Endothelial cell of umbilical vein (primary cell): ENCODE results near the gene PGGT1B. TPM values are rescaled to one million over a fixed set of nuclear protein-coding genes. Genes with fewer than 3 reads are reported as not detected.

Source experiments
- BruUV-seq: library from RNA; stranded (reverse); fragments of 400-500 nt; replicated peaks from 2 replicates; lab custom pipeline; 2021; lab: Mats Ljungman, UMichigan
- CTCF ChIA-PET: fragments of 300-600, 350-600 bp; sonication (Branson Sonifier 250); formaldehyde crosslinking; loops from one replicate; lab custom pipeline; 2021; ENCODE audit warnings: antibody characterized with exemption, inconsistent platforms; lab: Charles Lee
- POLR2A ChIA-PET: fragments of 300-600, 350-600 bp; sonication (Branson Sonifier 250); formaldehyde crosslinking; loops from one replicate; lab custom pipeline; 2021; ENCODE audit warnings: antibody characterized with exemption, inconsistent platforms; lab: Charles Lee
- DNase-seq: peaks from one replicate; pipeline ENCODE4 v3.0.0-alpha.2; 2011; ENCODE audit warnings: low read depth, low spot score
- FAIRE-seq: peaks from 2 replicates; lab custom pipeline; 2011; peaks lifted over from hg19 to GRCh38; lab: Jason Lieb, UNC
- H2AFZ ChIP-seq: 2 replicates; pipeline ENCODE4 v1.6.0; 2012; ENCODE audit warnings: low read depth, low read length, control low read depth, inconsistent platforms
- H3K27ac ChIP-seq: 2 replicates; pipeline ENCODE4 v1.5.1; 2011; ENCODE audit warnings: low read depth, mild to moderate bottlenecking, control low read depth, low read length, moderate library complexity; ENCODE audit not compliant: insufficient read depth
- H3K27me3 ChIP-seq, 2 experiments: 2 replicates each; pipeline versions ENCODE4 v1.6.0 to v1.6.1; 2011; ENCODE audit warnings: low read length in 2 of 2, mixed read lengths in 1 of 2; ENCODE audit not compliant: control insufficient read depth in 2 of 2, insufficient read depth in 2 of 2
- H3K36me3 ChIP-seq, 2 experiments: 2 replicates in 1 of 2; 3 replicates in 1 of 2; pipeline ENCODE4 v1.5.1; 2011; ENCODE audit warnings: low read length in 2 of 2, mild to moderate bottlenecking in 1 of 2, moderate library complexity in 1 of 2; ENCODE audit not compliant: control insufficient read depth in 2 of 2, insufficient read depth in 2 of 2; ENCODE audit errors: extremely low read depth in 1 of 2
- H3K4me1 ChIP-seq: 3 replicates; pipeline ENCODE4 v1.5.1; 2011; ENCODE audit warnings: mild to moderate bottlenecking, low read length; ENCODE audit not compliant: control insufficient read depth, insufficient read depth; ENCODE audit errors: extremely low read depth
- H3K4me2 ChIP-seq: 2 replicates; pipeline ENCODE4 v1.6.1; 2011; ENCODE audit warnings: low read length, control low read depth, mixed read lengths; ENCODE audit not compliant: insufficient read depth
- H3K4me3 ChIP-seq, 3 experiments: fragments of 200-600 bp in 1 of 3; sonication (generic), shearing (Covaris generic) in 1 of 3; replicated peaks in 1 of 3; 2 replicates each; pipeline ENCODE4 v1.5.1; 2011 to 2016; ENCODE audit warnings: control low read depth in 3 of 3, low read length in 3 of 3, mild to moderate bottlenecking in 2 of 3, inconsistent platforms in 1 of 3, low read depth in 1 of 3, moderate library complexity in 1 of 3; ENCODE audit not compliant: insufficient read depth in 1 of 3
- H3K79me2 ChIP-seq: 2 replicates; pipeline ENCODE4 v1.6.0; 2012; ENCODE audit warnings: low read length, inconsistent platforms; ENCODE audit not compliant: control insufficient read depth, insufficient read depth
- H3K9ac ChIP-seq: replicated peaks from 2 replicates; pipeline ENCODE3; 2011; ENCODE audit warnings: low read length, control low read depth; ENCODE audit not compliant: insufficient read depth; ENCODE audit errors: extremely low read depth
- H3K9me1 ChIP-seq: replicated peaks from 3 replicates; pipeline ENCODE4 v1.6.0; 2011; ENCODE audit warnings: mild to moderate bottlenecking, low read length; ENCODE audit not compliant: control insufficient read depth, insufficient read depth; ENCODE audit errors: extremely low read depth
- H3K9me3 ChIP-seq: replicated peaks from 2 replicates; pipeline ENCODE4 v1.5.1; 2012; ENCODE audit warnings: low read length, inconsistent platforms; ENCODE audit not compliant: control insufficient read depth, insufficient read depth
- H4K20me1 ChIP-seq: replicated peaks from 2 replicates; pipeline ENCODE3; 2011; ENCODE audit warnings: mild to moderate bottlenecking, low read length; ENCODE audit not compliant: control insufficient read depth, insufficient read depth; ENCODE audit errors: extremely low read depth
- EZH2 ChIP-seq: IDR thresholded peaks from 2 replicates; pipeline ENCODE4 v1.6.1; 2012; ENCODE audit warnings: borderline replicate concordance, low read depth, mild to moderate bottlenecking, moderate library complexity, low read length, inconsistent platforms; ENCODE audit not compliant: severe bottlenecking
- FOS ChIP-seq: IDR thresholded peaks from 2 replicates; pipeline ENCODE4 v1.6.1; 2011; ENCODE audit warnings: mild to moderate bottlenecking, low read length, moderate library complexity, borderline replicate concordance; ENCODE audit not compliant: insufficient read depth
- GATA2 ChIP-seq: IDR thresholded peaks from 2 replicates; pipeline ENCODE4 v1.7.0; 2011; ENCODE audit warnings: low read depth, mild to moderate bottlenecking, moderate library complexity, mixed read lengths, low read length; ENCODE audit not compliant: insufficient read length, insufficient read depth
- JUN ChIP-seq: IDR thresholded peaks from 2 replicates; pipeline ENCODE4 v1.6.1; 2011; ENCODE audit warnings: borderline replicate concordance, low read depth; ENCODE audit not compliant: insufficient read length, insufficient read depth
- MAX ChIP-seq: IDR thresholded peaks from 2 replicates; pipeline ENCODE4 v1.6.1; 2011; ENCODE audit not compliant: insufficient read depth, insufficient read length
- MYC ChIP-seq: IDR thresholded peaks from one replicate; pipeline ENCODE4 v1.6.1; 2011; ENCODE audit warnings: mild to moderate bottlenecking, low read depth, low read length
- POLR2A ChIP-seq: IDR thresholded peaks from 2 replicates; pipeline ENCODE4 v1.6.1; 2012; ENCODE audit warnings: low read depth, mild to moderate bottlenecking, control low read depth, low read length
- POLR2AphosphoS5 ChIP-seq: IDR thresholded peaks from 2 replicates; pipeline ENCODE4 v1.6.1; 2012; ENCODE audit warnings: low read depth, mild to moderate bottlenecking, control low read depth, low read length, moderate library complexity; ENCODE audit not compliant: insufficient read depth
- dilution Hi-C: fragments of 300-500 bp; cut with MboI; formaldehyde crosslinking; loops from one replicate; pipeline ENCODE4 v1.15.0; 2019; ENCODE audit warnings: low sequenced_read_pairs; ENCODE audit not compliant: extremely low pct_ligation_motif_present
- intact Hi-C: fragments of 100-400 bp; cut with micrococcal nuclease; formaldehyde crosslinking; loops from one replicate; pipeline ENCODE4 v1.10.0; 2022
- polyA plus RNA-seq, 4 experiments: library from polyadenylated mRNA; depleted of rRNA in 3 of 4; stranded (reverse) in 3 of 4; unstranded in 1 of 4; fragments of >200 nt; gene quantifications; 2 replicates each; pipeline versions ENCODE4 v1.2.1 to v1.2.3, GENCODE V29; 2011 to 2012; ENCODE audit warnings: missing spikeins in 1 of 4
- total RNA-seq: library from RNA; stranded (reverse); gene quantifications from 2 replicates; pipeline ENCODE4 v1.2.3, GENCODE V29; 2021
- TF ChIP-seq, protein P1 (sequence below), 2 donors: IDR thresholded peaks; 1 replicate in 1 of 2; 2 replicates in 1 of 2; pipeline ENCODE4 v1.5.1; 2011; ENCODE audit warnings: low read length in 2 of 2, mild to moderate bottlenecking in 2 of 2, moderate library complexity in 2 of 2, control low read depth in 1 of 2, inconsistent platforms in 1 of 2, low read depth in 1 of 2; ENCODE audit not compliant: insufficient read depth in 1 of 2; ENCODE audit errors: extremely low read depth in 1 of 2

Gene PGGT1B
- total and polyA plus RNA-seq, 2 donors (not counting 3 experiments of a cell fraction or from before 2014, with no cell fraction given) = 2.6 to 42.3 TPM

DNA sequence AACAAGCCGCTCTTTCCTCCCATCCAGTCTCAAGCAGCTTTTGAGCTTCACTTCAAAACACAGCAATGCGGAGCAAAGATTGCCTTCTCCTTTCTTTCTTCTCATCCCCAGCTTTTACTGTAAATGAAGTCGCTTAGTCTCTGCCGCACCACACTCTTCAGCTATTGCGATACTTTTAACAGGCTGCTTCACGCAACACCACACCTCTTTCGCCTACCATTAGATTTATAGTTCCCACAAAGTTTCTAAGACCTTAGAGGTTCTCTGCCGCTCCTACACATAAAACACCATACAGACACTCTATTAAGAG lies 711 bp downstream of the PGGT1B start:
- Histone ChIP-seq H2AFZ (peak overlapping the region; percentile 95), H3K27ac (peak overlapping the region; percentile 64), H3K4me3 (peak overlapping the region; percentile 48 to 100 (median 100)), H3K27me3 (no peaks in the 10 kb centered on the region), H3K79me2 (peaks cover 55% of the 10 kb centered on the region), H3K9me1 (no peaks in the 10 kb centered on the region), H3K4me1 (peaks cover 15% of the 10 kb centered on the region), H3K9ac (peak overlapping the region; percentile 96), H3K9me3 (no peaks in the 10 kb centered on the region), H3K36me3 (peaks cover 0 to 5% of the 10 kb centered on the region in 2 experiments), H4K20me1 (peaks cover 5% of the 10 kb centered on the region), H3K4me2 (peak overlapping the region; percentile 100)
- intact Hi-C loops (loop anchor here (2.0 kb wide), 1 partner anchor 35 kb away; the partner anchor contains the start of gene CCDC112), dilution Hi-C loops (no loop called here)
- FAIRE-seq (no peak), DNase-seq (no peak)
- TSS peak; percentile 46 for BruUV-seq
- ChIA-PET POLR2A (no interaction called here), CTCF (interaction anchor here (1.0 to 1.6 kb wide), 5 partner anchors 9 to 164 kb away, joined by 3 read pairs; partner anchors contain the start of gene CCDC112)
- TF ChIP-seq MAX (no peak), MYC (no peak), FOS (no peak), POLR2AphosphoS5 (no peak), POLR2A (no peak), JUN (no peak), EZH2 (no peak), GATA2 (no peak)
- TF ChIP-seq, protein P1, sequence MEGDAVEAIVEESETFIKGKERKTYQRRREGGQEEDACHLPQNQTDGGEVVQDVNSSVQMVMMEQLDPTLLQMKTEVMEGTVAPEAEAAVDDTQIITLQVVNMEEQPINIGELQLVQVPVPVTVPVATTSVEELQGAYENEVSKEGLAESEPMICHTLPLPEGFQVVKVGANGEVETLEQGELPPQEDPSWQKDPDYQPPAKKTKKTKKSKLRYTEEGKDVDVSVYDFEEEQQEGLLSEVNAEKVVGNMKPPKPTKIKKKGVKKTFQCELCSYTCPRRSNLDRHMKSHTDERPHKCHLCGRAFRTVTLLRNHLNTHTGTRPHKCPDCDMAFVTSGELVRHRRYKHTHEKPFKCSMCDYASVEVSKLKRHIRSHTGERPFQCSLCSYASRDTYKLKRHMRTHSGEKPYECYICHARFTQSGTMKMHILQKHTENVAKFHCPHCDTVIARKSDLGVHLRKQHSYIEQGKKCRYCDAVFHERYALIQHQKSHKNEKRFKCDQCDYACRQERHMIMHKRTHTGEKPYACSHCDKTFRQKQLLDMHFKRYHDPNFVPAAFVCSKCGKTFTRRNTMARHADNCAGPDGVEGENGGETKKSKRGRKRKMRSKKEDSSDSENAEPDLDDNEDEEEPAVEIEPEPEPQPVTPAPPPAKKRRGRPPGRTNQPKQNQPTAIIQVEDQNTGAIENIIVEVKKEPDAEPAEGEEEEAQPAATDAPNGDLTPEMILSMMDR (IDR thresholded peaks at IDR 0.05; ENCODE audit: extremely low read depth in 1 of 2, insufficient read depth in 1 of 2, low read depth in 1 of 2, low read length in 2 of 2) = no peak
